Measurements from ENCODE around the gene OXER1. TPM values are rescaled to one million over a fixed set of nuclear protein-coding genes. Genes with fewer than 3 reads are reported as not detected.

The OXER1 gene
- total and polyA plus RNA-seq, 2 of the 13 experiments (the other 11 are each of a cell fraction or from before 2014, with no cell fraction given): 8.0 to 9.0 TPM

DNA sequence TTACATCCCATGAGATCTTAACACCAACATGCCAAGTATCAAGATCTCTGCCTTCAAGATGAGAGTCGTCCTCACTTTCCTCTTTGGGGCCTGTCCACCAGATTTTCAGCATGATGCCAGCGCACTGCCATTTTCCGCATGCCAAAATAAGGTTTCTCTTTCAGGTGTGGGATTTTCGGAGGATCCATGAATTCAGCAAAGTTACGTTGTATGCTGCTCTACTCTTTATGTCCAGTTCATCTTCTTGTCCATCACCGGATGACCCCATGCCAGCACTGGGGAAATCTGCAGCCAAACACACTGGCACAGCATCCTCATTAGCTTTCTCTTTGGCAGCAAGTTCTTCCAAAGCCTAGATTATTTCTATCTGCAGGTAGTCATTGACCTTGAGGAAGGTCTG lies 33.3 kb upstream of the OXER1 start (continued):
- TF ChIP-seq POLR2G (IDR thresholded peaks at IDR 0.05; ENCODE audit: low read depth, low read length) (peak; percentile 60), POLR2A (IDR thresholded peaks at IDR 0.05; ENCODE audit: insufficient read depth in 1 of 2, low read depth in 2 of 2, low read length in 2 of 2) (0 out of 4 replicates have a peak, but pooled peaks of 1 of the 2 experiments have one; percentile 28), BORCS8-MEF2B (CRISPR knock-in tag; IDR thresholded peaks at IDR 0.05) (no peak), ARNT (IDR thresholded peaks at IDR 0.05) (no peak), RBFOX2 (IDR thresholded peaks at IDR 0.05; ENCODE audit: low read depth, low read length) (peak; percentile 45; the same call in 1 of the 2 replicates), POLR2AphosphoS5 (IDR thresholded peaks at IDR 0.05; ENCODE audit: low read depth, low read length) (peak; percentile 70), NBN (conservative IDR thresholded peaks at IDR 0.05) (no peak)
- TF ChIP-seq, protein P1, sequence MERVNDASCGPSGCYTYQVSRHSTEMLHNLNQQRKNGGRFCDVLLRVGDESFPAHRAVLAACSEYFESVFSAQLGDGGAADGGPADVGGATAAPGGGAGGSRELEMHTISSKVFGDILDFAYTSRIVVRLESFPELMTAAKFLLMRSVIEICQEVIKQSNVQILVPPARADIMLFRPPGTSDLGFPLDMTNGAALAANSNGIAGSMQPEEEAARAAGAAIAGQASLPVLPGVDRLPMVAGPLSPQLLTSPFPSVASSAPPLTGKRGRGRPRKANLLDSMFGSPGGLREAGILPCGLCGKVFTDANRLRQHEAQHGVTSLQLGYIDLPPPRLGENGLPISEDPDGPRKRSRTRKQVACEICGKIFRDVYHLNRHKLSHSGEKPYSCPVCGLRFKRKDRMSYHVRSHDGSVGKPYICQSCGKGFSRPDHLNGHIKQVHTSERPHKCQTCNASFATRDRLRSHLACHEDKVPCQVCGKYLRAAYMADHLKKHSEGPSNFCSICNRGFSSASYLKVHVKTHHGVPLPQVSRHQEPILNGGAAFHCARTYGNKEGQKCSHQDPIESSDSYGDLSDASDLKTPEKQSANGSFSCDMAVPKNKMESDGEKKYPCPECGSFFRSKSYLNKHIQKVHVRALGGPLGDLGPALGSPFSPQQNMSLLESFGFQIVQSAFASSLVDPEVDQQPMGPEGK (CRISPR knock-in tag; IDR thresholded peaks at IDR 0.05): no peak

DNA sequence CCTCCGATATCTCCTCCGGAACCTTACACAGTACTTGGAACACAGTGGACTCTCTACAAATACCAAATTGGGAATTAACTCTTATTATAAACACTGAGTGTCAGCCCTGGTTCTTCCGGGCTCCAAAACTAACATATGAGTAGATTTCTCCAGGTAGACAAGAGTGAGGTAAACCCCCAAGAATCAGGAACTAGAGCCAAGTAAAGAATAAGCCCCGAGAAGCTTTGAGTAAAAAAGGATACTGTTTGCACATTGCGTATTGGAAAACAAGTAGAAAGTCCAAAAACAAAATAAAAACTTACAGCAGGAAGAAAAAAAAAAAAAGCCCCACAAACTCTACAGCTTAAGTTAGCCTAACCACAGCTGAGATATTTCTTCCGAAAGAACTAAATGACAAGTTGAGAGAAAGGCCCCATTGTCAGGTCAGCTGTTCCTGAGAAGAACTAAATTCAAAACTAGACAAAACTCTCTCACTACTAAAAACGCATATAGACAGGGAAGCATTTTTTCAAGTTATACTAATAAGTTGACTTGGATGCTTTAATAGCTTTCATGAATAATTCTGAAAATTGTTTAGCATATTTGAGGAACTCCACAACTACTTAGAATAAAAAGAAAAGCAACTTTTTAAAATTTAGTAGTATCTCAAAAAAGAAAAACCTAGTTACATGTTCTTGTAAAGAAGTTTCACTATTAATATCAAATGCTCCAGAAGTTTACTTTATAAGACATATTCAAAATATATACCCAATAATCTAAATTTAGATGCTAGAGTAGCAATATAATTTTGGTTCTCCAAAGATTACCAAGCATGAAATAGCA lies 32.7 kb upstream of the OXER1 start:
- no peaks in the 10 kb centered on the region for H4K20me1 ChIP-seq (ENCODE audit: insufficient read depth, low read length)
- no peak overlapping the region for H3K9ac ChIP-seq (ENCODE audit: insufficient read depth, low read depth, low read length)
- H2AFZ ChIP-seq (ENCODE audit: low read length): no peak overlapping the region
- POLR2A ChIA-PET: interaction anchor here (1.0 to 9.3 kb wide), 5 partner anchors 8 to 1185 kb away, joined by 3 to 287 read pairs (median 13); no protein-coding TSS in a partner anchor
- DNase-seq (ENCODE audit: low spot score) (no peak), FAIRE-seq (no peak), ATAC-seq (no peak)
- WGBS (ENCODE audit: low lambda C conversion rate): 82% methylated on average over 7 of the region's 7 CpGs
- peak overlapping the region; percentile 28 for H3K27ac ChIP-seq (ENCODE audit: extremely low read length, insufficient read depth, low read length)
- H3K4me2 ChIP-seq (ENCODE audit: low read depth, low read length): no peak overlapping the region
- in situ Hi-C loops (cut with HindIII; ENCODE audit: extremely low pct_ligation_motif_present, low pct_unique_long_range_greater_than_20kb): no loop called here
- H3K36me3 ChIP-seq (replicated peaks in 1 of 2; ENCODE audit: control insufficient read depth in 1 of 2, insufficient read depth in 2 of 2, low read length in 2 of 2): peaks cover 3% of the 10 kb centered on the region in 2 experiments; a peak in 1 of 5 replicates
- no peak overlapping the region for H3K4me3 ChIP-seq (replicated peaks in 1 of 3; ENCODE audit: insufficient read depth in 1 of 3, low read depth in 2 of 3, low read length in 3 of 3)
- no peaks in the 10 kb centered on the region; a peak in 1 of 5 replicates for H3K27me3 ChIP-seq (ENCODE audit: control insufficient read depth in 1 of 2, insufficient read depth in 2 of 2, low read length in 2 of 2)
- BruUV-seq (replicated peaks): no TSS peak
- peaks cover 34% of the 10 kb centered on the region for H3K4me1 ChIP-seq (ENCODE audit: insufficient read depth, low read length)
- CTCF ChIA-PET (ENCODE audit: low intra/inter-chr PET ratio, low total read pairs): no interaction called here
- no peaks in the 10 kb centered on the region for H3K9me3 ChIP-seq (ENCODE audit: low read length)
- peaks cover 43% of the 10 kb centered on the region for H3K79me2 ChIP-seq (ENCODE audit: insufficient read depth, low read length)
- intact Hi-C loops (cut with micrococcal nuclease; ENCODE audit: unreplicated experiment): no loop called here
- no peak for TF ChIP-seq ZNF672 (CRISPR knock-in tag; IDR thresholded peaks at IDR 0.05)
- TF ChIP-seq ZNF20 (CRISPR knock-in tag; IDR thresholded peaks at IDR 0.05): no peak
- TF ChIP-seq, protein P2, sequence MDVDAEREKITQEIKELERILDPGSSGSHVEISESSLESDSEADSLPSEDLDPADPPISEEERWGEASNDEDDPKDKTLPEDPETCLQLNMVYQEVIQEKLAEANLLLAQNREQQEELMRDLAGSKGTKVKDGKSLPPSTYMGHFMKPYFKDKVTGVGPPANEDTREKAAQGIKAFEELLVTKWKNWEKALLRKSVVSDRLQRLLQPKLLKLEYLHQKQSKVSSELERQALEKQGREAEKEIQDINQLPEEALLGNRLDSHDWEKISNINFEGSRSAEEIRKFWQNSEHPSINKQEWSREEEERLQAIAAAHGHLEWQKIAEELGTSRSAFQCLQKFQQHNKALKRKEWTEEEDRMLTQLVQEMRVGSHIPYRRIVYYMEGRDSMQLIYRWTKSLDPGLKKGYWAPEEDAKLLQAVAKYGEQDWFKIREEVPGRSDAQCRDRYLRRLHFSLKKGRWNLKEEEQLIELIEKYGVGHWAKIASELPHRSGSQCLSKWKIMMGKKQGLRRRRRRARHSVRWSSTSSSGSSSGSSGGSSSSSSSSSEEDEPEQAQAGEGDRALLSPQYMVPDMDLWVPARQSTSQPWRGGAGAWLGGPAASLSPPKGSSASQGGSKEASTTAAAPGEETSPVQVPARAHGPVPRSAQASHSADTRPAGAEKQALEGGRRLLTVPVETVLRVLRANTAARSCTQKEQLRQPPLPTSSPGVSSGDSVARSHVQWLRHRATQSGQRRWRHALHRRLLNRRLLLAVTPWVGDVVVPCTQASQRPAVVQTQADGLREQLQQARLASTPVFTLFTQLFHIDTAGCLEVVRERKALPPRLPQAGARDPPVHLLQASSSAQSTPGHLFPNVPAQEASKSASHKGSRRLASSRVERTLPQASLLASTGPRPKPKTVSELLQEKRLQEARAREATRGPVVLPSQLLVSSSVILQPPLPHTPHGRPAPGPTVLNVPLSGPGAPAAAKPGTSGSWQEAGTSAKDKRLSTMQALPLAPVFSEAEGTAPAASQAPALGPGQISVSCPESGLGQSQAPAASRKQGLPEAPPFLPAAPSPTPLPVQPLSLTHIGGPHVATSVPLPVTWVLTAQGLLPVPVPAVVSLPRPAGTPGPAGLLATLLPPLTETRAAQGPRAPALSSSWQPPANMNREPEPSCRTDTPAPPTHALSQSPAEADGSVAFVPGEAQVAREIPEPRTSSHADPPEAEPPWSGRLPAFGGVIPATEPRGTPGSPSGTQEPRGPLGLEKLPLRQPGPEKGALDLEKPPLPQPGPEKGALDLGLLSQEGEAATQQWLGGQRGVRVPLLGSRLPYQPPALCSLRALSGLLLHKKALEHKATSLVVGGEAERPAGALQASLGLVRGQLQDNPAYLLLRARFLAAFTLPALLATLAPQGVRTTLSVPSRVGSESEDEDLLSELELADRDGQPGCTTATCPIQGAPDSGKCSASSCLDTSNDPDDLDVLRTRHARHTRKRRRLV (CRISPR knock-in tag; IDR thresholded peaks at IDR 0.05): no peak
- TF ChIP-seq, protein P3, sequence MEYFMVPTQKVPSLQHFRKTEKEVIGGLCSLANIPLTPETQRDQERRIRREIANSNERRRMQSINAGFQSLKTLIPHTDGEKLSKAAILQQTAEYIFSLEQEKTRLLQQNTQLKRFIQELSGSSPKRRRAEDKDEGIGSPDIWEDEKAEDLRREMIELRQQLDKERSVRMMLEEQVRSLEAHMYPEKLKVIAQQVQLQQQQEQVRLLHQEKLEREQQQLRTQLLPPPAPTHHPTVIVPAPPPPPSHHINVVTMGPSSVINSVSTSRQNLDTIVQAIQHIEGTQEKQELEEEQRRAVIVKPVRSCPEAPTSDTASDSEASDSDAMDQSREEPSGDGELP (IDR thresholded peaks at IDR 0.05; ENCODE audit: borderline replicate concordance, low read depth): 0 out of 2 replicates have a peak, but pooled peaks have one; percentile 14
- no peak for TF ChIP-seq ZSCAN9 (CRISPR knock-in tag; IDR thresholded peaks at IDR 0.05; ENCODE audit: borderline replicate concordance)
- TF ChIP-seq, protein P4, sequence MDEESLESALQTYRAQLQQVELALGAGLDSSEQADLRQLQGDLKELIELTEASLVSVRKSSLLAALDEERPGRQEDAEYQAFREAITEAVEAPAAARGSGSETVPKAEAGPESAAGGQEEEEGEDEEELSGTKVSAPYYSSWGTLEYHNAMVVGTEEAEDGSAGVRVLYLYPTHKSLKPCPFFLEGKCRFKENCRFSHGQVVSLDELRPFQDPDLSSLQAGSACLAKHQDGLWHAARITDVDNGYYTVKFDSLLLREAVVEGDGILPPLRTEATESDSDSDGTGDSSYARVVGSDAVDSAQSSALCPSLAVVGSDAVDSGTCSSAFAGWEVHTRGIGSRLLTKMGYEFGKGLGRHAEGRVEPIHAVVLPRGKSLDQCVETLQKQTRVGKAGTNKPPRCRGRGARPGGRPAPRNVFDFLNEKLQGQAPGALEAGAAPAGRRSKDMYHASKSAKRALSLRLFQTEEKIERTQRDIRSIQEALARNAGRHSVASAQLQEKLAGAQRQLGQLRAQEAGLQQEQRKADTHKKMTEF (CRISPR knock-in tag; IDR thresholded peaks at IDR 0.05): 0 out of 2 replicates have a peak, but pooled peaks have one; percentile 11
